Measurements from ENCODE around the gene LHPP. TPM values are rescaled to one million over a fixed set of nuclear protein-coding genes. Genes with fewer than 3 reads are reported as not detected.

Gene LHPP
- total and polyA plus RNA-seq, 2 experiments from 2014 or later, result 19.1 to 40.6 TPM

DNA sequence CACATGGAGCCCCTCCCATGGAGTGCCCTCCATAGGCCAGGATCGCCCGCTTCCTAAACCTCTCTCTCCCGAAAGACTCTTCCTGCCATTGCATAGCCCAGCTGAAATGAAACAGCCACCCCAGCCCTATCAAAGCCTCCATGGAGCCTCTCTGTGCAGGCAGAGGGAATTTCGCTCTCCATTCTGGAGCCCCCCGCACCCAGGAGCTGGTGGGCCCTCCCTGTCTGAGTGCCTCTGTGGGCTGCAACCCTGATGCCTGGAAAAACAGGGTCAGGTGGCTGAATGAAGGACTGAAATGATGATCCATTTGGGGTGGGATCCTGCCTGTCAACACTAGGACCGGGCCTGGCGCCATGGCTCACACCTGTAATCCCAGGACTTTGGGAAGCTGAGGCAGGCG is 176.1 kb downstream of the LHPP start:
- Histone ChIP-seq H3K9me3 (ENCODE audit: low read depth) (no peaks in the 10 kb centered on the region), H3K36me3 (no peaks in the 10 kb centered on the region), H3K27me3 (no peaks in the 10 kb centered on the region), H3K4me3 (no peak overlapping the region), H3K4me1 (ENCODE audit: low read depth) (peaks cover 11% of the 10 kb centered on the region), H3K27ac (no peak overlapping the region)
- TF ChIP-seq, protein P1, sequence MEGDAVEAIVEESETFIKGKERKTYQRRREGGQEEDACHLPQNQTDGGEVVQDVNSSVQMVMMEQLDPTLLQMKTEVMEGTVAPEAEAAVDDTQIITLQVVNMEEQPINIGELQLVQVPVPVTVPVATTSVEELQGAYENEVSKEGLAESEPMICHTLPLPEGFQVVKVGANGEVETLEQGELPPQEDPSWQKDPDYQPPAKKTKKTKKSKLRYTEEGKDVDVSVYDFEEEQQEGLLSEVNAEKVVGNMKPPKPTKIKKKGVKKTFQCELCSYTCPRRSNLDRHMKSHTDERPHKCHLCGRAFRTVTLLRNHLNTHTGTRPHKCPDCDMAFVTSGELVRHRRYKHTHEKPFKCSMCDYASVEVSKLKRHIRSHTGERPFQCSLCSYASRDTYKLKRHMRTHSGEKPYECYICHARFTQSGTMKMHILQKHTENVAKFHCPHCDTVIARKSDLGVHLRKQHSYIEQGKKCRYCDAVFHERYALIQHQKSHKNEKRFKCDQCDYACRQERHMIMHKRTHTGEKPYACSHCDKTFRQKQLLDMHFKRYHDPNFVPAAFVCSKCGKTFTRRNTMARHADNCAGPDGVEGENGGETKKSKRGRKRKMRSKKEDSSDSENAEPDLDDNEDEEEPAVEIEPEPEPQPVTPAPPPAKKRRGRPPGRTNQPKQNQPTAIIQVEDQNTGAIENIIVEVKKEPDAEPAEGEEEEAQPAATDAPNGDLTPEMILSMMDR (IDR thresholded peaks at IDR 0.05; ENCODE audit: low read depth, low read length), result no peak
- DNase-seq (ENCODE audit: low read depth in 1 of 2, low spot score in 1 of 2), result no peak

DNA sequence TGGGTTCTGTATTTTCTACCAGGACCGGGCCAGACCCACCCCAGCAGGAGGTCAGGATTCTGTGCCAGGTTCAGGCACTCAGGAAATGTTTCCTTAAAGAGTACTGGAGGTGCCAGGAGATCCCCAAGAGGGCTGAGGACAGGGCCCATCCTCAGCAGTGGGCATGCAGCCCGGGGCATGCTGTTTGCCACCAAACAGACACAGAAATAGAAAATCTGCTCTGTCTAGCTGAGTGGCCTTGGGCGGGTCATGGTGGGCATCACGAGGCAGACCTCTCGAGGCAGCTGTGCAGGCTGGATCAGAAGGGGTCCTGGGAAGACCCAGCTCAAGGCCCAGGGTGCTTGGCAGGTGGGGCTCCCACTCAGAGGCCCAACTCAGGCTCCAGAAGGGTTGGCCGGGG is 177.6 kb downstream of the LHPP start:
- H3K4me3 ChIP-seq, result no peak overlapping the region
- H3K4me1 ChIP-seq (ENCODE audit: low read depth), result peaks cover 11% of the 10 kb centered on the region
- TF ChIP-seq, protein P1 (IDR thresholded peaks at IDR 0.05; ENCODE audit: low read depth, low read length), result no peak
- no peak overlapping the region for H3K27ac ChIP-seq
- DNase-seq (ENCODE audit: low read depth in 1 of 2, low spot score in 1 of 2), result no peak
- H3K36me3 ChIP-seq, result no peaks in the 10 kb centered on the region
- H3K9me3 ChIP-seq (ENCODE audit: low read depth), result no peaks in the 10 kb centered on the region
- H3K27me3 ChIP-seq, result no peaks in the 10 kb centered on the region

DNA sequence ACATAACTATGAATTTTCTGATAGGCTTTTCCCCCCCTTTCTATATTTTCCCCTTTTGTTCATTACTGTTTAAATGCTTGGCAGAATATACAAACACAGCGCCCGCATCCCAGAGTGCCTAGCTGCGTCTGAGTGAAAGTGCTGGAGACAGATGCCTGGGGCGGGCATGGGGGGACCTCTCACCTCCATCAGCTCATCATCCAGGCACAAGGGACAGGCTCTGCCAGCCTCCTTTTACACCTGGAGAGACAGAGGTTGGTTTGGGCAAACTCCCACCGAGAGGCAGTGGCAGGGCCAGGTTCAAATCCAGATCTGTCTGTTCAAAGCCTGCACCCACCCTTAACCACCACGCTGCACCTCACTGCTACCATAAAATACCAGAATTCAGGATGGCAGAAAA is 178.0 kb downstream of the LHPP start:
- H3K4me1 ChIP-seq (ENCODE audit: low read depth), result peaks cover 11% of the 10 kb centered on the region
- TF ChIP-seq, protein P1 (IDR thresholded peaks at IDR 0.05; ENCODE audit: low read depth, low read length), result no peak

DNA sequence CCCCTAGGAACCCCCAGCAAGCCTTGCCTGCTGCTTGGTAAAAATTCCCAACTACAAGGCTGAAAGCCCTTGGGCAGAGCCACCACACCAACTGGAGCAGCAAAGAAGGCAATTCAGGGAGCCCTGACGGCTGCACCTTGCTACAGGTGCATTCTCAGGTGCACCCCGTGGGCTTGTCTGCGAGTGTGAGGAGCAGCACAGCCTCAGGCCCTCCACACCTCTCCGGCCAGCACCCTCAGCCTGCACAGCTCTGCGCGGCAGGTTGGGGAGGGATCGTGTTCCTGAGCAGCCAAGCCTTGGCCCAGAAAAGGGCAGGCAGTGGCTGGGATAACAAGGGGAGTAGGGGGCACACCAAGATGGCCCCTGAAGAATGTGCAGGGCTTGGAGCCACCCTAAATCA is 178.4 kb downstream of the LHPP start:
- Histone ChIP-seq H3K9me3 (ENCODE audit: low read depth) (no peaks in the 10 kb centered on the region), H3K27me3 (no peaks in the 10 kb centered on the region), H3K27ac (no peak overlapping the region), H3K4me3 (no peak overlapping the region), H3K36me3 (no peaks in the 10 kb centered on the region), H3K4me1 (ENCODE audit: low read depth) (peaks cover 11% of the 10 kb centered on the region)
- no peak for DNase-seq (ENCODE audit: low read depth in 1 of 2, low spot score in 1 of 2)
- TF ChIP-seq, protein P1 (IDR thresholded peaks at IDR 0.05; ENCODE audit: low read depth, low read length), result no peak

More for the DNA sequence above, 178.0 kb downstream of the LHPP start:
- no peak overlapping the region for H3K27ac ChIP-seq
- no peak overlapping the region for H3K4me3 ChIP-seq
- H3K36me3 ChIP-seq, result no peaks in the 10 kb centered on the region
- no peak for DNase-seq (ENCODE audit: low read depth in 1 of 2, low spot score in 1 of 2)
- H3K9me3 ChIP-seq (ENCODE audit: low read depth), result no peaks in the 10 kb centered on the region
- H3K27me3 ChIP-seq, result no peaks in the 10 kb centered on the region

DNA sequence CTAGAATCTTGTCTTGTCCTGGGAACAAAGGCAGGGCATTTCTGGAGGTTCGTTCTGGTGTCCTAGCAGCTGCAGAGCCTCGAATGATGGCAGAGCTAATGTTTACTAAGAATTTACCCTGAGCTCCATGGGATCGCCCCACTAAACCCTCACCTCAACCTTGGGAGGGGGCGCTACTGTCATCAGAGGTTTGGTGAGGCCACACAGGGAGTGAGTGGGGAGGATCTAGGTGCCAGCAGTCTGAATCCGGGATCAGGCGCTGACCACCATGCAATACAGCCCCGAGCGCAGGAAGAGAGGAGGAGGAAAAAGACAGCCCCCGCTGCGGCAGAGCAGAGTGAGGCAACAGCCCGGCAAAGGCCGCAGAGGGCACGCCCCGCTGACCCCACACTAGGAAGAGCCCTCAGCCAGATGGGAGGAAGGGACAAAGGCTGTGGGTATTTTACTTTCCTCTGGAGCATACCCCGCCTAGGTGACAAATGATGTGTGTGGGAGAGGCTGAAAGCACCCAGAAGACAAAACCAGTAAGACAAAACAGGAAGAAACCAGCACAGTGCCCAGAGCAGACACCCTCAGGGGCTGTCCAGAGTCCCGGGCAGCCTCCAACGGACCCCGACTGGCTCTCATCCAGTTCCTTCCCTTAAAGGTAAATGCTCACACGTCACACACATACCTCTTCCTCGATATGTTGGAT is 179.1 kb downstream of the LHPP start:
- Histone ChIP-seq H3K4me3 (no peak overlapping the region), H3K27me3 (no peaks in the 10 kb centered on the region), H3K9me3 (ENCODE audit: low read depth) (no peaks in the 10 kb centered on the region), H3K27ac (no peak overlapping the region), H3K36me3 (no peaks in the 10 kb centered on the region), H3K4me1 (ENCODE audit: low read depth) (peaks cover 11% of the 10 kb centered on the region)
- TF ChIP-seq, protein P1 (IDR thresholded peaks at IDR 0.05; ENCODE audit: low read depth, low read length), result no peak
- DNase-seq (ENCODE audit: low read depth in 1 of 2, low spot score in 1 of 2), result peak in 1 of 2 donors; percentile 11
